HG03175 (cell line): Measurements from ENCODE around the gene PLB1.

ENCODE experiments used
- ATAC-seq: cut with Tn5 transposase; IDR thresholded peaks from one replicate; pipeline ENCODE4 v1.9.1; 2021; ENCODE audit warnings: mild to moderate bottlenecking, moderate library complexity; ENCODE audit not compliant: unreplicated experiment

PLB1 gene

GRCh38 chr2:28588292-28588670, 92.4 kb downstream of the PLB1 start:
- ATAC-seq = no peak

GRCh38 chr2:28589746-28590463, 94.0 kb downstream of the PLB1 start:
- ATAC-seq = no peak

GRCh38 chr2:28590496-28591301, 94.8 kb downstream of the PLB1 start:
- no peak for ATAC-seq

- ATAC-seq = no peak
Observed at GRCh38 chr2:28591711-28592335, 96.0 kb downstream of the PLB1 start.

GRCh38 chr2:28592481-28592880, 96.6 kb downstream of the PLB1 start:
- ATAC-seq = no peak

- ATAC-seq = no peak
Observed at GRCh38 chr2:28593160-28593755, 97.4 kb downstream of the PLB1 start.

GRCh38 chr2:28594000-28594331, 98.1 kb downstream of the PLB1 start:
- ATAC-seq = no peak

- no peak for ATAC-seq
Observed at GRCh38 chr2:28594332-28595108, 98.7 kb downstream of the PLB1 start.

GRCh38 chr2:28595323-28595722, 99.5 kb downstream of the PLB1 start:
- no peak for ATAC-seq

GRCh38 chr2:28598484-28598883, 102.6 kb downstream of the PLB1 start:
- no peak for ATAC-seq

GRCh38 chr2:28600181-28600580, 104.3 kb downstream of the PLB1 start:
- no peak for ATAC-seq

GRCh38 chr2:28601616-28602015, 105.8 kb downstream of the PLB1 start:
- no peak for ATAC-seq

- ATAC-seq = no peak
Observed at GRCh38 chr2:28602136-28602660, 106.3 kb downstream of the PLB1 start.

GRCh38 chr2:28602751-28603639, 107.1 kb downstream of the PLB1 start:
- ATAC-seq = no peak

- ATAC-seq = no peak
Observed at GRCh38 chr2:28603821-28604220, 108.0 kb downstream of the PLB1 start.

GRCh38 chr2:28604284-28604843, 108.5 kb downstream of the PLB1 start:
- ATAC-seq = no peak

- no peak for ATAC-seq
Observed at GRCh38 chr2:28606986-28607441, 111.2 kb downstream of the PLB1 start.

GRCh38 chr2:28607730-28608499, 112.1 kb downstream of the PLB1 start:
- ATAC-seq = no peak
